Superior temporal gyrus (tissue), 1 donor: ENCODE results near the gene UBL4B.

Source experiments
- DNase-seq: peaks from one replicate; pipeline ENCODE4 v3.0.0-alpha.2; 2016; ENCODE audit errors: extremely low spot score

UBL4B gene

GRCh38 chr1:110152133-110152785, 40.0 kb downstream of the UBL4B start:
- DNase-seq, result no peak

DNA sequence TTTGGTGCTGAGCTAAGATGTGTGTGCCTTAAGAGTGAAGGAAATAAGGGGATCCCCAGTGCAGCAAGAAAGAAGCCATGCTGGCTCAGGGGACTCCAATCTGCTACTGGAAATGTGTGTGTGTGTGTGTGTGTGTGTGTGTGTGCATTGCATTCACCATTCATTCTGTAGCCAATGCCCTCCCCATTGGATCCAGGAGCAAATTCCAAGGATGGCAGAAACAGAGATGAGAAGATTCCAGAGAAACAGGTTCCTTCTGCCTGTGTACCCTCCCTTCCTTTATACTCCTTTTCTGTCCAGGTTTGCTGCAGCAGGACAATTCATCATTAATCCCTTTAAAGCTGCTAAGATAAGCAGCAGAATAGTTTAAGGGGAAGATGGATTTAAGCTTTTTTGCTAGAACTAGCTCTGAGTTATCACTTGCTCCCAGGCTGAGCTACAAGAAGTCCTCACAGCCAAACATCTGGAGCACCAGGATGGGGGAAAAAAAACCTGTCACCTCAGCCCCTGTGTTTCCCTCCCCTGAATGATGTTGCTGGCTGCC, 41.2 kb downstream of the UBL4B start:
- no peak for DNase-seq

GRCh38 chr1:110155878-110156522, 43.8 kb downstream of the UBL4B start:
- no peak for DNase-seq

DNA sequence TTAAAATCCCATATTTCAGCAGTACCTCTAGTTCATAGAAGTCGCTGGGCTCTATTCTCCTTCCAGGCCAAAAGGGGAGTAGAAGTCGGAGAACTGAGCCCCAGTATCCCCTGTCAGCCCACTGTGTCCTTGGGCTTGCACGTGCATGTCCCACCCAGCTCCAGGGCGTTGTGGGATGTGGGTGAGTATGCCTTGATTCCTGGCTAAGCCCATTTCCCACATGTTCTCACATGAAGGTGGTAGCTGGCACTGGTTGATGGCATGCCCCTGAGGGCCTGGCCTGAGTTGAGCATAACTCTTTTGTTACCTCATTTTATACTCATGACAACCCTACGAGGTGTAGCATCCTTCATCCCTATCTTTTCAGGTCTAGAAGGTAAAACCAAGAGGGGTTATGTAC, 46.0 kb downstream of the UBL4B start:
- DNase-seq, result no peak

DNA sequence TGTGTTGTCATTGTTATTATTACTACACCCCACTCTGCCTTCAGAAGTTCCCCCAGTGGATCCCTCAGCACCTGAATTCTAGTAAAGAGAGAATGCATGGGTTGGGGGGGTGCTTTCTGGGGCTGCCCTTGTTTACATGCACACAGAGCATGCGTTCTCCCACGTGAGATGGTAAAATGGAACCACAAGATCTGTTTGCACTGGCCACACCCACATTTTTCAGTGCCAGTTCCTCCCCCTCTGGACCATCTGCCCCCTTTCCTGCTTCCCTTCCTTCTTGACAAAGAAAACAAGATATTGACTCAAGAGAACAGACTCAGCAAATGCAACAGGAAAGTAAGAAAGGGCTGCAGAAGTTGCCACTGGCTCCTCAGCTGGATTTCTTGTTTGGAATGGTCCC, 46.9 kb downstream of the UBL4B start:
- no peak for DNase-seq

DNA sequence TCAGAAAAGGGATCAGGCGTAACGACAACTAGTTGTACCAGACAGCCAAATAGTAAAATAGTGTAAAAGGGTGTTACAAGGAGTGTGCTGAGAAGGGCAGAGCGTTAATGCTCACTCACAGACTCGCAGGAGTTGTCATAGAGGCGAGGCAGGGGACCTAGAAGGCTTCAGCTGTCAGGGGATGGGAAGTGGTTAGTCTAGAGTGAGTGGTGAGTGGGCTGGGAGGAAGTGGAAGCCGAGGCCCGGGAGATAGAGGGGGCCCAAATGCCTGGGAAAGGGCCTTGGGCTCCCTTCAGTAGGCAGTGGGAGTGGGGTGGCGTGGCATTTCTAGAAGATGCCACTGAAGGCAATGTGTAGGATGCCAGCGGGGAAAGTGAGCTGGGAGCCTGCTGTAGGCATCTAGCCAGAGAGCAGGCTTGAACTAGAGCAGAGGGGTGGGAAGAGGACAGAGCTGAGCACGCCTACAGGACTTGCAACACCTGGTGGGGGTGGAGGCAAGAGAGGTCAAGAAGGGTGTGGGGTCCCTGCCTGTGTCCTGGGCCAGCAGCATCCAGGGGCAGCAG, 48.4 kb downstream of the UBL4B start:
- no peak for DNase-seq

DNA sequence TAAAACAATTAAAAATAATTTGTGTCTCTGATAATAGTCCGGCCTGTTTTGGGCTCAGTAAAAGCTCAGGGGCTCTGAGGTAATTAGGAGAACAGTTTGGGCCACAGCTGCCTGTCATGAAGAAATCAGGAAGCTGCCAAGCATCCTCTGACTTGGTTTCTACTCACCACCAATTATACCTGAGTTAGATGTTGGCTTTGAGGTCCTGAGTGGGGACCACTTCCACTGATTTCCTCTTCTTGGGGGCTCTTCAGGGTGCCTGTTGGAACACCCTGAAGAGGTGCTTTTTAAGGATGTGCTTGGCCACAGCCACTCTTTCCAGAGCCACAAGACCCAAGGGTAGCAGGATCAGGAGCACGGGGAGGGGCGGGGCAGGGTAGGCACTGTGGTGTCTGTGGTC, 48.9 kb downstream of the UBL4B start:
- no peak for DNase-seq

DNA sequence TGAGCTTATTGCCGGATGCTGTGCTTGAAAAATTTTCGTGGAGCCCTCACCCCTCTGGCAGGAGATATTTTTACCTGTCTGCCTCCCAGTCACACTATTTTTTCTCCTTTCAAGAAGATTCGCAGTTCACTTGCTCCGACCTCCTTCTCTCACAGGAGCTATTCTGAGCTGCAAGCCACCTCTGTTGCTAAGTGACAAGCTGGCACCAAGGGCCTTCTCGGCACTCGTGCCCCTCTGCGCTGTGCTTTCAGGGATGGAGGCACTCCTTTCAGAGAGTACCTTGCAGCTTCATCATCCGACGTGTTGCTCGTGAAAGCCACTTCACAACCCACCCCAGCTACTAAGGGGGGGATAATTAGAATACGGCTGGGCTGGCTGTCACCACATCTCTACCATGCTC, 49.6 kb downstream of the UBL4B start:
- peak; percentile 69 for DNase-seq
